Activated CD8-positive, alpha-beta memory T cell treated with anti-CD3 and anti-CD28 coated beads for 36 hours (primary cell): ENCODE results near the gene CSNK2B. TPM values are rescaled to one million over a fixed set of nuclear protein-coding genes. Genes with fewer than 3 reads are reported as not detected.

Experiments used
- CTCF ChIA-PET: fragments of 350-600 bp; sonication (Branson Sonifier 250); formaldehyde crosslinking; loops from one replicate; lab custom pipeline; 2021; ENCODE audit warnings: antibody characterized with exemption; lab: Charles Lee
- POLR2A ChIA-PET: fragments of 350-600 bp; sonication (Branson Sonifier 250); formaldehyde crosslinking; loops from one replicate; lab custom pipeline; 2021; ENCODE audit warnings: antibody characterized with exemption; lab: Charles Lee
- total RNA-seq, 2 experiments: library from RNA; stranded (reverse); gene quantifications; one replicate each; pipeline ENCODE4 v1.2.3, GENCODE V29; 2021

CSNK2B gene
- total RNA-seq, 2 experiments from 2014 or later: 329 TPM

DNA sequence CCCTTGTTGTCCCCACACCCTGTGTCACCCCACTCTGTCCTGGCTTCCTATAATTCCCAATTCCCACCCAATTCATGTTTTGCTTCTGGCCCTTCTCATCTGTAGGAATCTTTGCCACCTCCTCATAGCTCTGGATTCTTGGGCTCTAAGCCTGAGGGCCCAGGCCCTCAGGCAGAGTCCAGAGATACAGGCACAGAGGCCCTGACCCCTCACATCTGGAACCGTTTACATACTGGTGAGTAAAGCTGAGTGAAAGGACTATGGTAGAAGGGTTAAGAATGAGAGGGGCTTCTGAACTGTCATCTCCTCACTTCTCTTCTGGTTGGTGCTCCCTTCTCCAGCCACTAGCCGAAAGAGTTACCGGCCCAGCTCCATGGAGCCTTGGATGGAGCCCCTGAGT, 31.7 kb upstream of the CSNK2B start:
- CTCF ChIA-PET: no interaction called here
- POLR2A ChIA-PET: interaction anchor here (0.5 to 1.2 kb wide), 3 partner anchors 12 to 105 kb away, joined by 3 to 7 read pairs (median 3); partner anchors contain the start of gene MCCD1

DNA sequence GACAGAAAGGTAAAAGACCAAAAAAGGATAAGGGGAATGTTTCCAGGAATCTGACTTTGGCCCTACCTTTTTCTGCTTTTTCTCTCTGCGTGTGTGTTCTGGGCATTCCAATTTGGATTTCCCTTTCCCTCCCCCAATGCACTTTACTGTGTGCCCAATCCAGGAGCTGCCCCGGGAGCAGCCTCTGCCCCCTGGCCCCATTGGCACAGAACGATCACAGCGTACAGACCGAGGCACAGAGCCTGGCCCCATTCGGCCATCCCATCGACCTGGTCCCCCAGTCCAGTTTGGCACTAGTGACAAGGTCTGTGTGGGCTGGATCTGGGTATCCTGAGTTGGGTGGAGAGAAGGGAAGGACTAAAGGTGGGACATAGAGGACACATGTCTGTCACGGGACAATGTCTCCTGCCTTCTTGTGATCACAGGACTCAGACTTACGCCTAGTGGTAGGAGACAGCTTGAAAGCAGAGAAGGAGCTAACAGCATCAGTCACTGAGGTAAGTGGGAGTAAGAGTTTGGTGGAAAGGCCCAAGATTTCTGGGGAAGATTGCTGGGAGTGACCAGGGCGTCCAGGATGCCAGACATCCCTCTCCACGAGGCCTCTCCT, 30.8 kb upstream of the CSNK2B start:
- POLR2A ChIA-PET: no interaction called here
- CTCF ChIA-PET: interaction anchor here (0.6 kb wide), 1 partner anchor 1960 kb away, joined by 4 read pairs; no protein-coding TSS in a partner anchor

DNA sequence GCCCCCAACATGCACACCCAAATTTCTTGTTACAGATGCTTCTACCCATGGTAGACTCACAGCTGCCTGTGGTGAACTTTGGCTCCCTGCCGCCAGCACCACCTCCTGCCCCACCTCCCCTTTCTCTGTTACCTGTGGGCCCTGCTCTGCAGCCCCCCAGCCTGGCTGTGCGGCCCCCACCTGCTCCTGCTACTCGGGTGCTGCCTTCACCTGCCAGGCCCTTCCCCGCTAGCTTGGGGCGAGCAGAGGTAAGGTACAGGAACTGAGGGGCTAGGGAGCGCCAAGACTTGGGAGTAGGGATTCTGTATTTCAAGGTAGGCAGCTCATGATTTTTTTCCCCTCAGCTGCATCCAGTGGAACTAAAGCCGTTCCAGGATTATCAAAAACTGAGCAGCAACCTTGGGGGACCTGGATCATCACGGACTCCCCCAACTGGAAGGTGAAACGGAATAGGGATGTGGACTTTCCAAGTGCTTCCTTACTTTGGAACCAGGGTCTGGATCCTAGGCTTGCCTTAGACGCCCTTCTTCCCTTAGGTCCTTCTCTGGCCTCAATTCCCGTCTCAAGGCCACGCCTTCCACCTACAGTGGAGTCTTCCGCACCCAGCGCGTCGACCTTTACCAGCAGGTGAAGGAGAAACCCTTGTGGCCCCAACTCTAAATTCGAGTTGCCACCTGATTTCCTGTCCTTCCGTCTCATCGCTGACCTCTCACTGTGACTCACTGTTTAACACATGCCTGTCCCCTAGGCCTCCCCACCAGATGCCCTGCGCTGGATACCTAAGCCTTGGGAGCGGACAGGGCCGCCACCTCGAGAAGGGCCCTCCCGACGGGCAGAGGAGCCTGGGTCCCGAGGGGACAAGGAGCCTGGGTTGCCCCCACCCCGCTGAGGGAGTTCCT, 28.9 kb upstream of the CSNK2B start:
- ChIA-PET POLR2A (no interaction called here), CTCF (interaction anchor here (0.5 kb wide), 1 partner anchor 10 kb away, joined by 4 read pairs; no protein-coding TSS in a partner anchor)

DNA sequence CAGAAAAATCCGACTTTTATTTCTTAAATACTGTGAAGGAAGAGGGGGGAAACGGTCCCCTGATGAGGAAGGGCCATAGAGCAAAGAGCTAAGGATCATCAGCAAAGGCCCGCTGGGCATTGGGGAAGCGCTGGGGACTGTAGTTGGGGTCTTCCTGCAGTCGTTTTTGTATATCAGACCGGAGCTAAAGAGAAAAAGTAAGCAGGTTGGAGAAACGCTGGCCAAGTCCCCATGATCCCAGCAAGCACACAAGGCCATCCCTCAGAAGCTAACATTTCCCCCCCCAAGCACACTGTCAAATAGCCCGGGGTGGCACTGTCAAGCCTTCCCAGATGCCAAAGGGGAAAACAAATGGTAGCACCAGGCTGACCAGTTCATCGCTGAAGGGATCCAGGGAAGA, 26.8 kb upstream of the CSNK2B start:
- ChIA-PET POLR2A (interaction anchor here (0.8 kb wide), 1 partner anchor 24 kb away, joined by 3 read pairs; no protein-coding TSS in a partner anchor), CTCF (interaction anchor here (0.7 to 2.0 kb wide), 3 partner anchors 11 to 89 kb away, joined by 3 to 5 read pairs (median 5); partner anchors contain the start of gene BAG6)

DNA sequence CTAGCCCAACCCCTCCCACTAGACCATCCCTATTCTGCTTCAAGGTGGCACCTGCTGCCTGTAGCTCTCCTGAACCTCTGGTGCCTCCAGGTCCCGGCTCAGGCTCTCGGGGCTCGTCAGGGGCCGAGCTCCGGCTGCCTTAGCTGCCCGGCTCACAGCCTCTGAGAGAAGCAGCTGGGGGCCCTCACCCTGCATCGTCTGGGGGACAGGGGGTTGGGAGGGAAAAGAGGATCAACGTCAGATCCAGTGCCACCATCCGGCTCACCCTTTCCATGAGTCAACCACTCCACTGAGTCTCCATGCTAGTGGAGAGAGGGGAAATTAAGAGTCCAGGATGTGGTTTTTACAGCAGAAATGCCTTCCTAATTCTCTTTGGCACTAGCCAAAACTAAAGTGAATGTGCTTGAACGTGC, 26.4 kb upstream of the CSNK2B start:
- ChIA-PET CTCF (interaction anchor here (0.6 to 2.0 kb wide), 5 partner anchors 10 to 181 kb away, joined by 3 to 7 read pairs (median 5); partner anchors contain the start of gene BAG6), POLR2A (no interaction called here)

DNA sequence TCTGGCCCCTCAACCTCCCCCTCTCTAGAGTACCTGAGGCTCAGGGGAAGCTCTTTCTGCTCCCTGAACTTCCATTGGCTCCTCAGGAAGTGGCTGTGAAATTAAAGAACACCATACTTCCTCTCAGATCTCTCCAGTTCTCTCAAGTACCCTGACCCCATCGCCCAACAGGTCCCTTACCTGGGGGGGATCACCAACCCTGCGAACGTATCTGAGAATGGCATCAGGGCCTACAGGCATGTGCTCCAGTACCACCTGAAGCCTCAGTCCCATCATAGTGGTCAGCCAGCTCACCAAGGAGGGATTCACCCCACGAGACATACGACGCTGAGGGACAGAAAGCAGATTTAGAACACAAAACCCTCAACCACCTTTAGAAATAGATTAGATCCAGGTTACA, 25.3 kb upstream of the CSNK2B start:
- ChIA-PET CTCF (interaction anchor here (1.0 to 1.4 kb wide), 2 partner anchors 33 to 42 kb away, joined by 3 to 7 read pairs; no protein-coding TSS in a partner anchor), POLR2A (interaction anchor here (0.9 kb wide), 1 partner anchor 9 kb away, joined by 3 read pairs; no protein-coding TSS in a partner anchor)

DNA sequence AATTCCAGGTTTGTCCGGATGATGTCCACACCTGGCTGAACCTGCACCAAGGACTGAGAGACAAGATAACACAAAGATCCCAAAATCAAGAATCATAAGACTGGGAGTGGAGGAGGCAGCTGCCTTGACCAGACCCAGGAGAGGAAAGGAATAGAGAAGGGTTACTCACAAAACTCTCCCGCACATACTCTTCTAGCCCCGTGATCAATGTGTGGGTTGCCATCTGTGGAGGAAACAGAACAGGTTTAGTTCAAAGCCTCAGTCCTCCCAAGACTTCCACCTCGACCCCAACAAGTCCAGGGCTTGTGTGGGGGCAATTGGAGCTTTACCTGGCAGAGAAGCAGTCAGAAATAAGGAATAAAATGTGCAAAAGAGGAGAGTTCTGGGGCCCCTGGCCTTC, 24.5 kb upstream of the CSNK2B start:
- ChIA-PET CTCF (no interaction called here), POLR2A (interaction anchor here (0.9 kb wide), 1 partner anchor 8 kb away, joined by 3 read pairs; no protein-coding TSS in a partner anchor)

DNA sequence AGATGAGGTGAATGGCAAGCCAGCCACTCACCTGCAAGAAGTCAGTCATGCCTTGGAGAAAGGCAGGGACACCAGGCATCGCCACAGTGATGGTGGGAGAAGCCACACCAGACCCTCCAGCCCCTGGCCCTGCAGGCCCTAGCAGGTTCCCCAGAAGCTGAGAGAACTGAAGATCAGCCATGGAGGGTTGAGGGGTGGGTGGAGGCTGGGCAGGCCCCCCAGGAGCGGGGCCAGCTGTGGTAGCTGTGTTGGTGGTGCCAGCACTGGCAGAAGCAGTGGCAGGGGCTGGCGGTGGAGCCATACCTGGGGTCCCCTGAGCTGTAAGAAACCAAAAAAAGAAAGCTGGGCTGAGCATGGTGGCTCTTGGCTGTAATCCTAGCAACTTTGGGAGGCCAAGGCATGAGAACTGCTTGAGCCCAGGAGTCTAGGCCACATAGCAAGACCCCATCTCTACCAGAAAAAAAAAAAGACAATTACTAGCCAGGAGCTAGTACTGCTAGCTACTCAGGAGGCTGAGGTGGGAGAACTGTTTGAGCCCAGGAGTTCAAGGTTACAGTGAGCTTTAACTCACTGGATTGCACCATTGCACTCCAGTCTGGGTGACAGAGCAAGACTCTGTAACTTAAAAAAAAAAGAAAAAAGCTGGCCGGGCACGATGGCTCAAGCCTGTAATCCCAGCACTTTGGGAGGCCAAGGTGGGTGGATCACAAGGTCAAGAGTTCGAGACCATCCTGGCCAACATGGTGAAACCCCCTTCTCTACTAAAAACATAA, 22.9 kb upstream of the CSNK2B start:
- ChIA-PET CTCF (interaction anchor here (1.3 kb wide), 1 partner anchor 10 kb away, joined by 3 read pairs; no protein-coding TSS in a partner anchor), POLR2A (interaction anchor here (0.9 kb wide), 1 partner anchor 27 kb away, joined by 3 read pairs; the partner anchor contains the start of gene LY6G5B)

DNA sequence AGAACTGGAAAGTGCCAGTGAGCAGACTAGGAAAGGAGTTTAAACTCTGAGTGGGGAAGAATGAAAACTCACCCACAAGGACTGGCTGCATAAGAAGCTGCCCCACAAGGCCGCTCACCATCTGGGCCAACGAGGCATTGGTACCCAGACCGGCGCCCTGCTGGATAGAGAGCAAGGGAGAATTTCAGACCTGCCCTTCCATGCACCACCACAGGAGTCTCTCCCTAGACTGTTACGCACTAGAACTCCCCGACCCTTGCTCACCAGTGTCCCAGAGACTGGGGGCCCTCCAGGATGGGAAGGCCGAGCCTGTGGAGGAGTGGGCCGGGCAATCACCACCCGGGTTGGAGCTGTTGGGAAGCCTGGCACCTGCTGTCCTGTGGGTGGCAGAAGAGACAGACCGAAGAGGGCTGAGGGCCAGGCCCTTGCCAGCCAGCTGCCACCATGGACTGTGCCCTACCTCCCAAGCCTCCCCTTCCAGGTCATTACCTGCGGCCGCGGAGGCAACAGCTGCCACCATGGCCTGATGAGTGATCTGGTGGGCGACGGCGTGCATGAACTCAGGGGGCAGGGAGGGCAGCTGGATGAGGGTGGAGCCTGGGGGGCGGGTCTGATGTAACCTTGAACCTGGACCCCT, 21.9 kb upstream of the CSNK2B start:
- POLR2A ChIA-PET: interaction anchor here (0.9 kb wide), 1 partner anchor 26 kb away, joined by 3 read pairs; the partner anchor contains the start of gene LY6G5B
- CTCF ChIA-PET: interaction anchor here (1.2 to 1.3 kb wide), 2 partner anchors 9 to 19 kb away, joined by 3 to 4 read pairs; no protein-coding TSS in a partner anchor

DNA sequence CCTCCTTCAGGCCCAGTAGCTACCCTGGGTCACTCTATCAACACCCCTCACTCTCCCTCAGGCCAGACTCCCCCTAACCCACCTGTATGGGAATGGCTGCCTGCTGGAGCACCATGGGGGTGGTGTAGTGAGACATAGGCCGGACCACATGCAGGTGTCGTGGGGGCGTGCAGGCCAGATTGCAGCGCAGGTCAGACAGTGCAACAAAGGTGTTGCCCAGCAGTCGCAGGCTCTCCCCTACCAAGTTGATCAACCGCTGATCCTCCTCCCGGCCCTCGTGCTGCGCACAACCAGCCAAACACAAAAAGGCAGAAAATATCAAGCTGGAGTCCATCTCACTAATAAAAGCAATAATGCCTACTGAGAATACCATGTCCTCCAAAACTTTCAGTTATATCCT, 20.6 kb upstream of the CSNK2B start:
- ChIA-PET CTCF (interaction anchor here (1.7 kb wide), 1 partner anchor 25 kb away, joined by 3 read pairs; the partner anchor contains the start of gene PRRC2A), POLR2A (no interaction called here)

DNA sequence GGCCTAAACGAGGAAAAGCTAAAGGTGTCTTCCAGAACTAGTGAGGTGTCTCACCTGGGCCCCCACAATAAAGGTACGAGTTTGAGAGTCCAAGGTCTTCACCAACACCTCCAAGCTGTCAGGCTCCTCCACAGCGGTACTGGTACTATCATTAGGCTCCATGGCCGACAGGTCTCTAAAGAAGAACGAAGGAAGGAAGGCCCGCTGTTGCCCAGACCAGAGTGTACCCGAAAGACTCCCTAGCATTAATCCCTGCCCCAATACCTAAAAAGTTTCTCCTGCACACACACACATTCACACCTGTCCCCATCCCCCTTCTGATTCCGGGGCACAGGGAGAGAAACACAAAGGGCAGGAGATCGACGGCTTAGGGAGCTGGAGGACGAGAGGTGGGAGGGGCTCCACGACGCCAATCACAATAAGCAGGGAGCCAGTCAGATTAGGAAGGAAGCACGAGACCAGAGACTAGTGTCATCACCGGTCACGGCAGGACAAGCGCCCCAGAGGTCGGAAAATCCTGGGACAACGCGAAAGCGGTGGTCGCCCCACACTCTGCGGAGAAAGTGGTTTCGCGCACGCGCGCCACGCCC, 14.2 kb upstream of the CSNK2B start:
- ChIA-PET POLR2A (interaction anchor here (0.8 to 3.5 kb wide), 8 partner anchors 9 to 175 kb away, joined by 3 to 29 read pairs (median 4); partner anchors contain the start of genes ABHD16A, C6orf47, CSNK2B and GPANK1), CTCF (interaction anchor here (0.6 to 2.5 kb wide), 7 partner anchors 9 to 1667 kb away, joined by 3 to 21 read pairs (median 4); partner anchors contain the start of genes C6orf47, GPANK1, LY6G5B and NCR3)

DNA sequence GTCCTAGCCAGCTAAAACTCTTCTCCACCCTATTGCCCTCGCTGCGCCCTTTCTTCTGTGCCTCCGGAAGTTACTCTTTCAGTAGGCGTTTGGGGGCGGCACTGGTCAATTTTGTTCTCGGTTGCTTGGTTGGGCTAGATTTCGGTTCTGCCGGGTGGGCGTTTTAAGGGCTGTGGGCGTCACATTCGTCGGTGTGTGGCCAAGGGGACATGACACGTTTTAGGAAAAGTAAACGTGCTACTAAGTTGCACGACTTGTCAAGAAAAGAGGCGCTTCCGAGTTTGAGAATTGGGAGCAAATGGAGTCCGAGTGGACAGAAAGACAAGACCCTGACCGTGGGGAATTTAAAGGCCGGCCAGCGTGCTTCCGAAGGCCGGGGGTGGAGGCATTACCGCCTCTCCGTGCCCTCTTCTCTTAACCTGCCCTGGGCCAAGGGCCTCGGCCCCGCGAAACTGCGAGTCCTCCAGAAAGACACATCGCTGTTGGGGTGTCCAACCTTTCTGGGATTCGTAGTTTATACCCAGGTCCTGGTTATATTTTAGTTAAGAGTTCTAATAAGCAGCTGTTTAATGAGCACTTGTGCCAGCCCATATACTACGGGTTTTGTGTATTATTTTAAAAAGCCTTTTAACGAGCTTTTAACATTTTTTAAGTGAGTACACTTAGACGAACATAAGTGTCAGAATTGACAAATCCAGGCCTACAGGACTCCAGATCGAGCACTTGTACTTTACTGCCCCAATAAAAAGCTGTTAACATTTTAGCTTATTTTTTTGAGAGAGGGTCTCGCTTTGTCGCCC, 12.8 kb upstream of the CSNK2B start:
- ChIA-PET POLR2A (interaction anchor here (0.6 to 3.5 kb wide), 12 partner anchors 7 to 1315 kb away, joined by 3 to 29 read pairs (median 4); partner anchors contain the start of genes ABHD16A, C6orf47, CSNK2B and GPANK1), CTCF (interaction anchor here (0.5 to 2.5 kb wide), 9 partner anchors 8 to 1085 kb away, joined by 3 to 21 read pairs (median 4); partner anchors contain the start of genes C6orf47, GPANK1 and LY6G5B)

DNA sequence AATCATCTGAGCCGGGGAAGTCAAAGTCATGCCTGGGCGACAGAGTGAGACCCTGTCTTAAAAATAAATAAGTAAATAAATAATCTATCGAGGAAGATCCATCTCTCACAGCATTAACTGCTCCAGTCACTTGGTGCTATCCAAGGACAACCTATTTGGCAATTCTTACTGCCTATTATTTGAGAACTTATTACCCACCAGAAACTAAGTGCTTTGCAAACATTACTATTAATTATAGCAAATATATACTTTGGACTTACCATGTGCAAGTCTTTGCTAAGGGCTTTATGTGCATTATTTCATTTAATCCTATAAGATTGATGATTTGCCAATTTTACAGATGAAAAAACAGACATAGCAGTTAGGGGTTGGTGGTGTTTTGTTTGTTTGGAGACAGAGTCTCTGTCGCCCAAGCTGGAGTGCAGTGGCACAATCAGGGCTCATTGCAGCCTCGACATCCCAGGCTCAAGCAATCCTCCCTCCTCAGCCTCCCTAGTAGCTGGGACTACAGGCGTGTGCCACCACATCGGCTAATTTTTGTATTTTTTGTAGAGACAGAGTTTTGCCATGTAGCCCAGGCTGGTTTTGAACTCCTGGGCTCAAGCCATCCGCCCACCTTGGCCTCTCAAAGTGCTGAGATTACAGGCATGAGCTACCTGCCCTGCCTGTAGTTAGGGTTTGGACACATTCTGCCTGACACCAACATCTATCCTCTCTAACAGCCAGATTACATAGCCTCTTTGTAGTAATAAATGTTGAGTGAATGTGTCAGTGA, 11.1 kb upstream of the CSNK2B start:
- ChIA-PET POLR2A (interaction anchor here (3.5 kb wide), 1 partner anchor 10 kb away, joined by 29 read pairs; the partner anchor contains the start of genes CSNK2B and GPANK1), CTCF (interaction anchor here (0.7 to 1.0 kb wide), 3 partner anchors 91 to 1298 kb away, joined by 3 to 4 read pairs (median 3); partner anchors contain the start of gene HLA-DMA)

DNA sequence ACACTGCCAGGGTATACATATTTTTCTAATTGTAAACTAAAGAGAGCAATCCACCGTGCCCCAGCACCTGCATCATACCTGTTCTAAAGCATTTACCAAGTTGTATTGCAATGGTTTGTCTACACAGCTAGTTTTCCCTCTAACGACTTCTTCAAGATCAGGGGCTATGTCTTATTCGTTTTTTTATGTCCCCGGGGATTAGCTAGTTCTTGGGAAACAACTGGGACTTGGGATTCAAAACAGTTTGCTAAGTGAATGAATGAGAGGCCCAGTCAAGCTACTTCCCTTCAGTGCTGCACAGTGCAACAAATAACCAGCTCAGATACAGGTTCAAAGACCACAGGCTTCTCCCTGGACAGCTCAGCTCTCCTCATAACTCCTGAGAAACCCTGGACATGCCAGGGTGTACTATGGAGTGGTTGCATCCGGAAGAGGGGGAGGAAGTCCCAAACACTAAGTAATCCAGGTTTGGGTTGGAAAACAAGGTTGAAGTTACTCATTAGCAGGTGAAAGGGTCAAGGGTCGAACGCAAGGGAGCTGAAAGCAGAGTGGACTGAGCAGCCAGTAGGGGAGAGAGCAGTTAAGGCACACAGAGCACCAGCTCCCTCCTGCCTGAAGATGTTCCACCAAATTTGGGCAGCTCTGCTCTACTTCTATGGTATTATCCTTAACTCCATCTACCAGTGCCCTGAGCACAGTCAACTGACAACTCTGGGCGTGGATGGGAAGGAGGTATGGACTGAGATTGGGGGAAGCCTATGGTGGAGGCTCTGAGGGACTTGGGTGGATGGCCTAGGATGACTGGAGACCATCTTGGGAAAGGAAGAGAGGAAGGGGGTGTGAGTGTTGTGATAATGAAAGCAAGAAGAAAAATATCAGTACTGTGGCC, 10.3 kb upstream of the CSNK2B start, which contains the start of gene APOM:
APOM (plus strand) TSS at position 546 of the 889 bp plus-strand sequence; CDS start at position 619, 73 bp downstream.
- CTCF ChIA-PET: interaction anchor here (1.0 kb wide), 1 partner anchor 90 kb away, joined by 4 read pairs; no protein-coding TSS in a partner anchor

More for the DNA sequence above, 10.3 kb upstream of the CSNK2B start, which contains the start of gene APOM:
- POLR2A ChIA-PET: no interaction called here
